CD4-positive, alpha-beta T cell (primary cell): ENCODE data around the gene RAB25. TPM values are rescaled to one million over a fixed set of nuclear protein-coding genes. Genes with fewer than 3 reads are reported as not detected.

Experiments
- ATAC-seq: fragments of 200-7000 bp; cut with Tn5 transposase; one replicate; pipeline ENCODE4 v1.10.0; 2022; ENCODE audit warnings: mild to moderate bottlenecking; ENCODE audit not compliant: poor library complexity
- CTCF ChIA-PET: fragments of 350-600 bp; sonication (Branson Sonifier 250); formaldehyde crosslinking; loops from one replicate; lab custom pipeline; 2021; ENCODE audit warnings: antibody characterized with exemption, inconsistent platforms; lab: Charles Lee
- POLR2A ChIA-PET: fragments of 350-600 bp; sonication (Branson Sonifier 250); formaldehyde crosslinking; loops from one replicate; lab custom pipeline; 2021; ENCODE audit warnings: antibody characterized with exemption, inconsistent platforms; lab: Charles Lee
- DNase-seq, 14 experiments: peaks; one replicate each; pipeline ENCODE4 v3.0.0-alpha.2; 2013 to 2020; ENCODE audit warnings: mixed read lengths in 2 of 14
- H3K27ac ChIP-seq, 2 donors: one replicate each; pipeline versions ENCODE4 v1.5.1 to v1.7.0; 2013; ENCODE audit warnings: low read length in 2 of 2, low read depth in 1 of 2, mild to moderate bottlenecking in 1 of 2
- H3K27me3 ChIP-seq, 2 experiments: 1 replicate in 1 of 2; 2 replicates in 1 of 2; pipeline versions ENCODE4 v1.6.1 to v1.7.0; 2013; ENCODE audit warnings: low read length in 2 of 2, control low read depth in 1 of 2, mild to moderate bottlenecking in 1 of 2, moderate library complexity in 1 of 2; ENCODE audit not compliant: insufficient read depth in 2 of 2, control insufficient read depth in 1 of 2
- H3K36me3 ChIP-seq: one replicate; pipeline ENCODE4 v1.6.1; 2013; ENCODE audit warnings: low read length, control low read depth; ENCODE audit not compliant: insufficient read depth
- H3K4me1 ChIP-seq: one replicate; pipeline ENCODE4 v1.6.1; 2013; ENCODE audit warnings: low read length, control low read depth; ENCODE audit not compliant: insufficient read depth
- H3K4me3 ChIP-seq: one replicate; pipeline ENCODE4 v1.5.1; 2013; ENCODE audit warnings: mild to moderate bottlenecking, low read length, moderate library complexity
- H3K9me3 ChIP-seq, 2 experiments: 1 replicate in 1 of 2; 2 replicates in 1 of 2; pipeline versions ENCODE4 v1.6.1 to v1.7.0; 2013; ENCODE audit warnings: low read length in 2 of 2, mild to moderate bottlenecking in 2 of 2, control low read depth in 1 of 2, moderate library complexity in 1 of 2; ENCODE audit not compliant: control insufficient read depth in 1 of 2, insufficient read depth in 1 of 2
- H3K27ac Mint-ChIP-seq: one replicate; pipeline ENCODE4 v1.8.0; 2020; ENCODE audit warnings: mixed read lengths
- H3K27me3 Mint-ChIP-seq: one replicate; pipeline ENCODE4 v1.8.0; 2021; ENCODE audit warnings: mixed read lengths
- H3K36me3 Mint-ChIP-seq: one replicate; pipeline ENCODE4 v1.8.0; 2021; ENCODE audit warnings: low read depth, mixed read lengths
- H3K4me1 Mint-ChIP-seq: one replicate; pipeline ENCODE4 v1.8.0; 2021; ENCODE audit warnings: low read depth, mixed read lengths
- H3K4me3 Mint-ChIP-seq: one replicate; pipeline ENCODE4 v1.8.0; 2020; ENCODE audit warnings: mild to moderate bottlenecking, mixed read lengths
- H3K9me3 Mint-ChIP-seq: one replicate; pipeline ENCODE4 v1.8.0; 2020; ENCODE audit warnings: mixed read lengths
- CTCF ChIP-seq: fragments of 200-600 bp; IDR thresholded peaks from one replicate; pipeline ENCODE4 v1.8.0; 2022; ENCODE audit warnings: antibody characterized with exemption, mild to moderate bottlenecking
- intact Hi-C, 2 experiments: fragments of 100-400 bp; cut with DNase I in 1 of 2; cut with micrococcal nuclease in 1 of 2; formaldehyde crosslinking; loops; one replicate each; pipeline versions ENCODE4 v1.15.1 to v1.9.0; 2023 to 2025; cut with DNase I, micrococcal nuclease
- total RNA-seq, 174 experiments: library from RNA in 2 of 174; stranded (reverse) in 2 of 174; gene quantifications; one replicate each; pipeline ENCODE4 v1.2.3 and lab custom pipeline; 2021 to 2026

The RAB25 gene
- total RNA-seq, 2 experiments from 2014 or later = 0.58 to 1.3 TPM

GRCh38 chr1:156045076-156045475 lies 15.9 kb upstream of the RAB25 start:
- peaks cover 6% of the 10 kb centered on the region for H3K4me1 Mint-ChIP-seq
- Histone ChIP-seq H3K9me3 (no peaks in the 10 kb centered on the region), H3K4me3 (no peak overlapping the region), H3K4me1 (peaks cover 11% of the 10 kb centered on the region), H3K27me3 (no peaks in the 10 kb centered on the region), H3K36me3 (peaks cover 54% of the 10 kb centered on the region), H3K27ac (peak overlapping the region in 1 of 2 donors; percentile 5)
- TF ChIP-seq CTCF = no peak
- peak in 1 of 14 experiments; percentile 12 for DNase-seq
- peaks cover 62% of the 10 kb centered on the region for H3K36me3 Mint-ChIP-seq
- H3K27me3 Mint-ChIP-seq = no peaks in the 10 kb centered on the region
- no peaks in the 10 kb centered on the region for H3K9me3 Mint-ChIP-seq
- no peak for ATAC-seq
- ChIA-PET CTCF (no interaction called here), POLR2A (no interaction called here)
- no peak overlapping the region for H3K4me3 Mint-ChIP-seq
- peak overlapping the region; percentile 9 for H3K27ac Mint-ChIP-seq
- intact Hi-C loops = no loop called here

GRCh38 chr1:156048663-156049258 lies 12.2 kb upstream of the RAB25 start:
- DNase-seq = no peak
- CTCF ChIA-PET = no interaction called here
- H3K27me3 Mint-ChIP-seq = no peaks in the 10 kb centered on the region
- TF ChIP-seq CTCF = no peak
- intact Hi-C loops = no loop called here
- no peak overlapping the region for H3K4me3 Mint-ChIP-seq
- H3K36me3 ChIP-seq = peaks cover 28% of the 10 kb centered on the region
- POLR2A ChIA-PET = no interaction called here
- no peaks in the 10 kb centered on the region for H3K9me3 ChIP-seq
- H3K27ac ChIP-seq = no peak overlapping the region
- no peak for ATAC-seq
- no peaks in the 10 kb centered on the region for H3K9me3 Mint-ChIP-seq
- H3K27me3 ChIP-seq = no peaks in the 10 kb centered on the region
- peaks cover 23% of the 10 kb centered on the region for H3K4me1 ChIP-seq
- H3K27ac Mint-ChIP-seq = no peak overlapping the region
- peaks cover 24% of the 10 kb centered on the region for H3K4me1 Mint-ChIP-seq
- peaks cover 44% of the 10 kb centered on the region for H3K36me3 Mint-ChIP-seq
- H3K4me3 ChIP-seq = no peak overlapping the region

DNA sequence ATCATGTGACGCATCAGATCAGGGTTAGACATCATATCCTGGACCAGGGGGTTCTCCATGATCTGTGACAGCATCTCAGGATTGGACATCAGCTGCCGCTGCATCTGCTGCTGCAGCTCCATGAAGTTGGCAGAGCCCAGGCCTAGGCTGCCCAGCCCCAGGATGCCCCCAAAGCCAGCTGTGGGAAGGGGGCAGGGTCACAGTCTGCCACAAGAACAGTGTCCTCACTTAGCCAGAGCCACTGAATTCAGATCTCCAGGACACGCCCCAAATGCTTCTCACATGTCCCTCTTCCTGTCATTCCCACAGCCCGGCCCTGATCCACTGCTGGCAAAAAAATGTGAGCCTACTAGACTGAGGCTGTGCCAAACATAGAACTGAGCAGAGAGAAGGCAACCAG lies 10.6 kb upstream of the RAB25 start:
- no peak for TF ChIP-seq CTCF
- DNase-seq = no peak
- H3K9me3 Mint-ChIP-seq = no peaks in the 10 kb centered on the region
- peaks cover 24% of the 10 kb centered on the region for H3K36me3 ChIP-seq
- POLR2A ChIA-PET = no interaction called here
- no peak overlapping the region for H3K4me3 ChIP-seq
- H3K36me3 Mint-ChIP-seq = peaks cover 42% of the 10 kb centered on the region
- H3K4me1 Mint-ChIP-seq = peaks cover 29% of the 10 kb centered on the region
- H3K4me3 Mint-ChIP-seq = no peak overlapping the region
- no peak overlapping the region for H3K27ac Mint-ChIP-seq
- peaks cover 29% of the 10 kb centered on the region for H3K4me1 ChIP-seq
- intact Hi-C loops = loop anchor here (5.0 to 10.0 kb wide), 5 partner anchors 118 to 776 kb away; partner anchors contain the start of genes CLK2 (in 1 of the 2), GON4L (in 1 of the 2), HCN3 (in 1 of the 2) and KHDC4 (in 1 of the 2)
- no peaks in the 10 kb centered on the region for H3K27me3 ChIP-seq
- no peaks in the 10 kb centered on the region for H3K27me3 Mint-ChIP-seq
- H3K27ac ChIP-seq = no peak overlapping the region
- CTCF ChIA-PET = no interaction called here
- ATAC-seq = no peak
- H3K9me3 ChIP-seq = peaks cover 0 to 6% of the 10 kb centered on the region in 2 experiments
